HEK293T (cell line): ENCODE measurements around the gene MGAT5B.

Experiments
- CTCF ChIA-PET: fragments of 350-600 bp; formaldehyde crosslinking; extraction: SDS; loops from one replicate; lab custom pipeline; 2021; ENCODE audit warnings: antibody characterized with exemption, inconsistent platforms; lab: Yijun Ruan, JAX
- POLR2A ChIA-PET: fragments of 350-600 bp; formaldehyde crosslinking; extraction: SDS; loops from one replicate; lab custom pipeline; 2020; ENCODE audit warnings: antibody characterized with exemption, inconsistent platforms; lab: Yijun Ruan, JAX
- DNase-seq: peaks from one replicate; pipeline ENCODE4 v3.0.0; 2012; ENCODE audit warnings: mixed read lengths; ENCODE audit errors: extremely low spot score
- ARNT ChIP-seq: fragments of 450-650 bp; IDR thresholded peaks from 2 replicates; pipeline ENCODE4 v1.6.1; 2017; ENCODE audit warnings: mild to moderate bottlenecking
- BHLHE40 ChIP-seq: fragments of 450-650 bp; IDR thresholded peaks from 2 replicates; pipeline ENCODE4 v1.6.1; 2016; ENCODE audit warnings: mild to moderate bottlenecking, moderate library complexity, borderline replicate concordance
- CTBP1 ChIP-seq: fragments of 450-650 bp; IDR thresholded peaks from 2 replicates; pipeline ENCODE4 v1.6.1; 2016; ENCODE audit warnings: borderline replicate concordance
- ELF4 ChIP-seq: fragments of 450-650 bp; IDR thresholded peaks from 2 replicates; pipeline ENCODE4 v1.6.1; 2017; ENCODE audit warnings: antibody characterized with exemption
- FOXA1 ChIP-seq: fragments of 450-650 bp; IDR thresholded peaks from 2 replicates; pipeline ENCODE4 v1.6.1; 2016; ENCODE audit warnings: mild to moderate bottlenecking
- FOXK2 ChIP-seq: fragments of 450-650 bp; IDR thresholded peaks from 2 replicates; pipeline ENCODE4 v1.6.1; 2016; ENCODE audit warnings: mild to moderate bottlenecking
- FOXM1 ChIP-seq: fragments of 450-650 bp; IDR thresholded peaks from 2 replicates; pipeline ENCODE4 v1.6.1; 2017; ENCODE audit warnings: mild to moderate bottlenecking, borderline replicate concordance
- HDGF ChIP-seq: fragments of 450-650 bp; IDR thresholded peaks from 2 replicates; pipeline ENCODE4 v1.6.1; 2017; ENCODE audit warnings: antibody characterized with exemption, borderline replicate concordance
- L3MBTL2 ChIP-seq: fragments of 450-650 bp; conservative IDR thresholded peaks from 2 replicates; pipeline ENCODE4 v1.6.1; 2016; ENCODE audit warnings: mild to moderate bottlenecking
- LEF1 ChIP-seq: fragments of 450-650 bp; IDR thresholded peaks from 2 replicates; pipeline ENCODE4 v1.6.1; 2017; ENCODE audit warnings: mild to moderate bottlenecking, borderline replicate concordance
- NFRKB ChIP-seq: fragments of 450-650 bp; IDR thresholded peaks from 2 replicates; pipeline ENCODE4 v1.6.1; 2016; ENCODE audit warnings: mild to moderate bottlenecking, moderate library complexity
- SP1 ChIP-seq: fragments of 450-650 bp; IDR thresholded peaks from 2 replicates; pipeline ENCODE4 v1.6.1; 2017
- SUZ12 ChIP-seq: fragments of 450-650 bp; IDR thresholded peaks from 2 replicates; pipeline ENCODE4 v1.6.1; 2016; ENCODE audit warnings: mild to moderate bottlenecking
- TARDBP ChIP-seq: fragments of 450-650 bp; IDR thresholded peaks from 2 replicates; pipeline ENCODE4 v1.6.1; 2016
- ZNF384 ChIP-seq: fragments of 450-650 bp; IDR thresholded peaks from 2 replicates; pipeline ENCODE4 v1.6.1; 2016
- TF ChIP-seq, protein P1 (sequence below): fragments of 450-650 bp; IDR thresholded peaks from 2 replicates; pipeline ENCODE4 v1.6.1; 2016

Gene MGAT5B

GRCh38 chr17:76862079-76862478, 6.1 kb upstream of the MGAT5B start:
- POLR2A ChIA-PET, result no interaction called here
- TF ChIP-seq CTBP1, result no peak
- no peak for TF ChIP-seq TARDBP
- no peak for TF ChIP-seq ZNF384
- no peak for TF ChIP-seq HDGF
- TF ChIP-seq FOXK2, result no peak
- no peak for TF ChIP-seq FOXA1
- no peak for TF ChIP-seq LEF1
- TF ChIP-seq SUZ12, result no peak
- TF ChIP-seq BHLHE40, result no peak
- no peak for TF ChIP-seq NFRKB
- no peak for TF ChIP-seq ARNT
- no peak for TF ChIP-seq ELF4
- TF ChIP-seq, protein P1, sequence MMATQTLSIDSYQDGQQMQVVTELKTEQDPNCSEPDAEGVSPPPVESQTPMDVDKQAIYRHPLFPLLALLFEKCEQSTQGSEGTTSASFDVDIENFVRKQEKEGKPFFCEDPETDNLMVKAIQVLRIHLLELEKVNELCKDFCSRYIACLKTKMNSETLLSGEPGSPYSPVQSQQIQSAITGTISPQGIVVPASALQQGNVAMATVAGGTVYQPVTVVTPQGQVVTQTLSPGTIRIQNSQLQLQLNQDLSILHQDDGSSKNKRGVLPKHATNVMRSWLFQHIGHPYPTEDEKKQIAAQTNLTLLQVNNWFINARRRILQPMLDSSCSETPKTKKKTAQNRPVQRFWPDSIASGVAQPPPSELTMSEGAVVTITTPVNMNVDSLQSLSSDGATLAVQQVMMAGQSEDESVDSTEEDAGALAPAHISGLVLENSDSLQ, result no peak
- TF ChIP-seq L3MBTL2, result no peak
- no peak for TF ChIP-seq FOXM1
- TF ChIP-seq SP1, result no peak
- no peak for DNase-seq
- CTCF ChIA-PET, result no interaction called here

- DNase-seq, result no peak
- CTCF ChIA-PET, result no interaction called here
- TF ChIP-seq L3MBTL2, result 0 out of 2 replicates have a peak, but pooled peaks have one; percentile 29
- no peak for TF ChIP-seq ARNT
- POLR2A ChIA-PET, result interaction anchor here (1.4 kb wide), 1 partner anchor 278 kb away, joined by 3 read pairs; the partner anchor contains the start of gene SEC14L1
These were observed 5.7 kb upstream of the MGAT5B start for GRCh38 chr17:76862494-76862893.

- no peak for DNase-seq
- CTCF ChIA-PET, result interaction anchor here (0.6 to 0.9 kb wide), 2 partner anchors 192 to 202 kb away, joined by 3 read pairs; no protein-coding TSS in a partner anchor
- POLR2A ChIA-PET, result interaction anchor here (1.4 kb wide), 1 partner anchor 276 kb away, joined by 3 read pairs; the partner anchor contains the start of gene SEC14L1
These were observed 4.2 kb upstream of the MGAT5B start for GRCh38 chr17:76864024-76864423.

DNA sequence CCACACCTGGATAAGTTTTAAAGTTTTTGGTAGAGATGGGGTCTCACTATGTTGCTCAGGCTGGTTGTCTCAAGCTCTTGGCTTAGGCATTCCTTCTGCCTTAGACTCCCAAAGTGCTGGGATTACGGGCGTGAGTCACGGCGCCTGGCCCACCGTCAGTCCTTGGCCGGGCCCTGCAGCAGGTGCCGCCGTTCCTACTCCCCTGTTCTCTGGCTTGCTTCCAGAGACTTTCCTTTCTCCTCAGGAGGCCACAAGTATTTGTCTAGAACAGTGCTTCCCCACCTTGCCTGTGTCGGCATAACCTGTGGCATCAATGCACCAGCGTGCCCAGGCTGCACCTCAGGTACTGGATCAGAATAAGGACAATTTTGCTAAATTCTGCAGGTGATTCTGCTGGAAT, 3.0 kb upstream of the MGAT5B start:
- no peak for DNase-seq
- CTCF ChIA-PET, result no interaction called here
- POLR2A ChIA-PET, result no interaction called here
- TF ChIP-seq L3MBTL2 (no peak), FOXK2 (no peak), SUZ12 (no peak)

More at GRCh38 chr17:76864024-76864423, 4.2 kb upstream of the MGAT5B start:
- TF ChIP-seq TARDBP (no peak), ELF4 (no peak), HDGF (no peak), ZNF384 (no peak), BHLHE40 (no peak), CTBP1 (no peak), LEF1 (no peak)
- TF ChIP-seq, protein P1, result no peak

DNA sequence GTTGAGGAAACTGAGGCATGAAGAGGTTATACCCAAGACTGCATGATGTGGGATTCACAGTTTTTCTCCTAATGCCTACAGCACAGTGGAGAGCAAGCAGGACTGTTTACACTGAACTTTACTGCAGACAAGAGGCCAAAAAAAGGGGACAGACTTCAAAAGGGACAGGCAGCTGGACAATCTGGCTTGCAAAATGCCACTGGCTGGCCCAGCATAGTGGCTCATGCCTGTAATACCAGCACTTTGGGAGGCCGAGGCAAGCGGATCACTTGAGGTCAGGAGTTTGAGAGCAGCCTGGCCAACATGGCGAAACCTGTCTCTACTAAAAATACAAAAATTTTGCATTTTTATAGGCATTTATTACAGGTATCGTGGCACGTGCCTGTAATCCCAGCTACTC, 2.0 kb upstream of the MGAT5B start:
- no peak for TF ChIP-seq L3MBTL2
- TF ChIP-seq SP1, result no peak
- TF ChIP-seq LEF1, result no peak
- no peak for TF ChIP-seq FOXM1
- no peak for TF ChIP-seq FOXK2
- TF ChIP-seq ELF4, result no peak
- no peak for TF ChIP-seq BHLHE40
- no peak for TF ChIP-seq FOXA1
- no peak for TF ChIP-seq TARDBP
- TF ChIP-seq NFRKB, result no peak
- no peak for TF ChIP-seq ARNT
- TF ChIP-seq CTBP1, result no peak
- TF ChIP-seq, protein P1, result no peak
- TF ChIP-seq HDGF, result no peak
- no peak for TF ChIP-seq SUZ12
- TF ChIP-seq ZNF384, result no peak
- CTCF ChIA-PET, result no interaction called here
- DNase-seq, result no peak
- POLR2A ChIA-PET, result no interaction called here

GRCh38 chr17:76866774-76867577, 1.2 kb upstream of the MGAT5B start:
- TF ChIP-seq, protein P1, result no peak
- no peak for TF ChIP-seq NFRKB
- TF ChIP-seq ARNT, result no peak
- TF ChIP-seq TARDBP, result no peak
- TF ChIP-seq SUZ12, result no peak
- no peak for TF ChIP-seq CTBP1
- TF ChIP-seq ZNF384, result no peak
- TF ChIP-seq ELF4, result no peak
- no peak for TF ChIP-seq HDGF
- no peak for TF ChIP-seq FOXM1
- no peak for TF ChIP-seq BHLHE40
- TF ChIP-seq L3MBTL2, result no peak
- TF ChIP-seq LEF1, result no peak
- POLR2A ChIA-PET, result interaction anchor here (1.1 to 1.4 kb wide), 4 partner anchors 68 to 195 kb away, joined by 3 to 4 read pairs (median 3); no protein-coding TSS in a partner anchor
- CTCF ChIA-PET, result interaction anchor here (0.9 to 2.2 kb wide), 8 partner anchors 10 to 200 kb away, joined by 3 to 20 read pairs (median 6); no protein-coding TSS in a partner anchor
- no peak for DNase-seq
